Amniotic stem cell (primary cell): Measurements from ENCODE around the gene NEURL2.
"Not testable (repeated sequence)": the region's sequence is repeated elsewhere in the genome, so short reads cannot be mapped to it uniquely, and the experiment has no call there.

Source experiments
- DNase-seq: peaks from one replicate; lab custom pipeline; 2025; lab: John Stamatoyannopoulos, UW

Gene NEURL2

DNA sequence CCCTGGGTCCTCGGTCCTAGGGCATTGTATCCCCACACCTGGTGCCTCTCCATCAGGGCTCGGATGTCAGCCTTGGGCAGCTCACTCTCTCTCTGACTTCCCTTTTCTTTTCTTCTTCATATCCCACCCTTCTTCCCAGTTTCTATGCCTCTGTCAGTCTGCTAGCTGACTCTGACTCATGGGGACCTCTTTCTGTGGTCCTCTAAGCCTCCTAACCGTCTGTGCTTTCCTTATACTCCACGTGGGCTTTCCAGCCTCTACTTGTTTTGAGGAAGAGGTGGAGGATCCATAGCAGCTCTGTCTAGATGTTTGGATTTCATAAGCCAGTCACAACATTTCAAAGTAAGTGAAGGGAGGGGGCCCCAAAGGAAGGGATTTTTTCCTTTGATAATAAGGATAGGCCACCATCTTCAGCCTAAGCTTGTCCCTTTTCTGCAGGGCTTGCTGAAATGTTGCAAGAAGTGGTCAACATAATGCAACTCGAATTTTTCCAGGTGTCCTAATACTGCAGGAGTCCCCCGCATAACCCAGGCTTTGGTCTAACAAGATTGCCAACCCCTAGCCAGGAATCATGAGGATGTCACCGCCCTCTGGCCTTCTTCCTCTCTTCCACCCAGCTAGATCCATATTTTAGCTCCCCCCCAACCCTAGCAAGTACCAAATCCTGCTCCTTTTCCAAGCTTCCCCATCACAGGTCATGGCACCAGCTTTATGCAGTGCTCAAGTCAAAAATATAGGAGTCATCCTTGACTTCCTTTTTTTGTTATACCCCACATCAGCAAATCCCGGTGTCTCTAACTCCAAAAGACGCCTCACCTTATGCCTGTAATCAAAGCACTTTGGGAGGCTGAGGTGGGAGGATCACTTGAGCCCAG lies 29.7 kb upstream of the NEURL2 start:
- DNase-seq = no peak

GRCh38 chr20:45919542-45920399 lies 28.8 kb upstream of the NEURL2 start:
- DNase-seq = no peak

DNA sequence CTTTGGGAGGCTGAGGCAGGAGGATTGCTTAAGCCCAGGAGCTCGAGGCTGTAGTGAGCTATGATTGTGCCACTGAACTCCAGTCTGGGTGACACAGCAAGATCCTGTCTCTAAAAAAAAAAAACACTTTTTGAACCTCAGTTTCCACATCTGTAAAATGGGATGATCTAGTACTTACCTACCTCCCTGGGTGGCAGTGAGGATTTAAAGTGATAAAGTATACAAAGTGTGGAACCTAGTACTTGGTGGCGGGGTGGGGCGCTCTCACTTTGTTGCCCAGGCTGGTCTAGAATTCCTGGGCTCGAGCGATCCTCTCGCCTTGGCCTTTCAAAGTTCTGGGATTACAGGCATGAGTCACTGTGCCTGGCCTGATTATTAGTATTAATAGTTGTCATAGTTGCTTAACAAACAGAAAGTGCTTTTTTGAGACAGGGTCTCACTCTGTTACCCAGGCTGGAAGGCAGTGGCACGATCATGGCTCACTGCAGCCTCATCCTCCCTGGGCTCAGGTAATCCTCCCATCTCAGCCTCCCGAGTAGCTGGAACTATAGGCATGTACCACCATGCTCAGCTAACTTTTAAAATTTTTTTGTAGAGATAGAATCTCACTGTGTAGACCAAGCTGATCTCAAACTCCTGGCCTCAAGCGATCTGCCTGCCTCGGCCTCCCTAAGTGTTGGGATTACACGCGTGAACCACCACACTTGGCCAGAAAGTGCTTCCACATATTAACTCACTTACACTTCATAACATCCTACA lies 27.9 kb upstream of the NEURL2 start:
- no peak for DNase-seq

DNA sequence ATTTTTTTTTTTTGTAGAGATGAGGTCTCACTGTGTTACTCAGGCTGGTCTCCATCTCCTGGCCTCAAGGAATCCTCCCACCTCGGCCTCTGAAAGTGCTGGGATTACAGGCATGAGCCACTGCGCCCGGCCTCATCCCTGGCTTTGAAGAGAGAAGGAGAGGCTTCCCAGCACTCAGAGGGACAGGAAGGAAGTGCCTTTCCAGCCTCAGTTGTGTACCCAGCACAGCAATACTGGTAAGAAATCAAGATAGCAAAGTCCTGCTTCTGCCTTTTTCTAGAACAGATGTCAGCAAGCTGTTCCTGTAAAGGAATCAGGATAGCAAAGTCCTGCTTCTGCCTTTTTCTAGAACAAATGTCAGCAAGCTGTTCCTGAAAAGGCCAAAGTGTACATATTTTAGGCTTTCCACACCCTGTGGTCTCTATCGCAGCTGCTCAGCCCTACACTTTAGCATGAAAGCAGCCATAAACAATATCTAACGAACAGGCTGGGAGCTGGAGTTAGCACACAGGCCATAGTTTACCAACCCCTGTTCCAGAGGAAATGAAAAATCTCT lies 27.3 kb upstream of the NEURL2 start:
- no peak for DNase-seq

DNA sequence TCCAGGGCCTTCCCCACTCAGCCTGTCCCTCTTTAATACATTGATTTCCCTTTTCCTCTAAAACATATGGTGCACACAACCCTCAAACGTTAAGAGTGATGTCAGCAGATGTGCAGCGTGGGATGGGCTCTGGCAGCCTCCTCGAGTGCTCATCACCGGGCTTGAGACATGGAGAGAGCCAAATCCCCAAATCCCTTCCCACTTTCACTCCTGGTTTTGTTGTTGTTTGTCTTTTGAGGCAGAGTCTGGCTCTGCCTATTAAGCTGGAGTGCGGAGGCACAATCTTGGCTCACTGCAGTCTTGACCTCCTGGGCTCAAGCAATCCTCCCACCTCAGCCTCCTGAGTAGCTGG lies 26.8 kb upstream of the NEURL2 start:
- DNase-seq = no peak

DNA sequence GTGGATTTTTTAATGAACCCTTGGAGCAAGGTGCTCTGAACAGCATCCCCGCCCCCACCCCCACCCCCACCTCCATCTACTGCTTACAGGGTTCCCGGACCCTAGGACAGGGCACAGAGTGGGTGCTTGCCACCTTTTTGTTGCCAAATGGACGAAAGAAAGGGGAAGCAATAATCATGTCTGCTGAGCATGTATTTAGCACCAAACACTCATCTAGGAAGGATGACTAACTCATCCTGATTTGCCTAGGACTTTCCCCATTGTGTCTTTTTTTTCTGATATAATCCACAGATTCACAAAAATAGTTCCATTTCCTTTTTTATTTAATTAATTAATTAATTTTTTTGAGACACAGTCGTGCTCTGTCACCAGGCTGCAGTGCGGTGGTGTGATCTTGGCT lies 22.1 kb upstream of the NEURL2 start:
- DNase-seq = no peak

GRCh38 chr20:45912344-45912682 lies 21.3 kb upstream of the NEURL2 start:
- no peak for DNase-seq

- DNase-seq = no peak
These were observed 20.7 kb upstream of the NEURL2 start, which contains the start of gene PLTP for GRCh38 chr20:45911486-45912343. Gene PLTP (minus strand): TSS chr20:45912155. CDS start chr20:45911452, 703 bp downstream.

DNA sequence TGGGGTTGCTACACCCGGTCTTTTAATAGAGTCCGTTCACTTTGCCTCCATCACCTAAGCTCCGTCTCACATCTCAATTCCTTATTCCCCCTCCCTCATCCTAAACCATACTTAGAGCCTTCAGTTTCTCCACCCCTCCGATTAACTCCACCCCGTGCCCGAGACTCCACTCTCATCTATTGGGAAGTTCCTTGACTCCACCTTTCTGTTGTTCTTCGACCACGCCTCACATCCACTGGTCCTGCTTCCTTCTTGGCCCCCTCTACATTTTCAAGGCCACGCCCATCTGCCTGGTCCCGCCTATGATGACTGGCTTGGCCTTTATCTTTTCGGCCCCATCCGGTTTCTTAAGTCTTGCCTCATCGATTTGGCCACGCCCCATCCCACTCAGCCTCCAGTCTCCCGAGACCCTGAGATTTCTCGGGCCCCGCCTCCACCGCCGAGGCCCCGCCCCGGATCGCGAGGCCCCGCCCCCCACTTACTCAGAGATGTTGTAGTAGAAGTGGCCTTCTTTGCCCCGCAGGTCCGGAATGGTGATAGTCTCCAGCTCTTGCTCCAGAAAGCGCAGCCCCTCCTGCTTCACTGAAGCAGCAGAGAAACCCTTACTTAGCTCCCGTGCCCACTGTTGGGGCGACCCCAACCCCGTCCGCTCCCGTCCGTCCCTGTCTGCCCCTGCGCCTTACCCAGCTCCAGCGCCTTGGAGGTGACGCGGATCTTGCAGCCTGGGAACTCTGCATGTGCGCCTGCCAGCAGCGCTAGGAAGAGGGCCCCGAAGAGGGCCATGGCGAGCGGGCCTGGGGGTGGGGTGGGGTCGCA lies 19.9 kb upstream of the NEURL2 start:
- DNase-seq = peak; percentile 86

DNA sequence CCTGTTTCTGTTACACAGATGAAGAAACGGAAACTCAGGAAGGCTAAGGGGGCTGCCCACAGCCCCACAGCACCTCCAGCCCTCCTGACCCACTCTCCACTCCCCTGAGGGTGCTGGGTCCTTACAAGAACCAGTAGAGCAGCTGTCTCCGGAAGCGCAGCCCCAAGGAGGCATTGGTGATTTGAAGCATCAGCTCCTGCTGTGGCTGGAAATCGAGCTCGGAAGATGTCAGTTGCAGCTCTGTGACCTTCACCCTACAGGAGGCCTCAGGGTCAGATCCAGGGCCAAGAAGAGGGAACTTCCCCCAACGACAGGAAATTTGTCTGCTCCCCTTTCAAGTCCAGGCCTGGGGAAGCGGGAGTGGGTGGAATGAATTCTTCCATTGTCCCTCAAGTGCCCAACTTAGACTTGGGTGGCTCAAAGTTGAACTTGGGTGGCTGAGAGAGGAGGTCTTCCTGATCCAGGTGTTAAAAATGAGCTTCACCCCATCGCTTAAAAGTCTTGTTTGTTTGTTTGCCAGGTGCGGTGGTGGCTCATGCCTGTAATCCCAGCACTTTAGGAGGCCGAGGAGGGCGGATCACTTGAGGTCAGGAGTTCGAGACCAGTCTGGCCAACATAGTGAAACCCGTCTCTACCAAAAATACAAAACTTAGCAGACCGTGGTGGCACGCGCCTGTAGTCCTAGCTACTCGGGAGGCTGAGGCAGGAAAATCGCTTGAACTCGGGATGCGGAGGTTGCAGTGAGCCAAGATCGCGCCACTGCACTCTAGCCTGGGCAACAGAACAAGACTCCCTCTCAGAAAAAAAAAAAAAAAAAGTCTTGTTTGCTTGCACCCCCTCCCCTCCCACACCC lies 19.0 kb upstream of the NEURL2 start:
- no peak for DNase-seq

DNA sequence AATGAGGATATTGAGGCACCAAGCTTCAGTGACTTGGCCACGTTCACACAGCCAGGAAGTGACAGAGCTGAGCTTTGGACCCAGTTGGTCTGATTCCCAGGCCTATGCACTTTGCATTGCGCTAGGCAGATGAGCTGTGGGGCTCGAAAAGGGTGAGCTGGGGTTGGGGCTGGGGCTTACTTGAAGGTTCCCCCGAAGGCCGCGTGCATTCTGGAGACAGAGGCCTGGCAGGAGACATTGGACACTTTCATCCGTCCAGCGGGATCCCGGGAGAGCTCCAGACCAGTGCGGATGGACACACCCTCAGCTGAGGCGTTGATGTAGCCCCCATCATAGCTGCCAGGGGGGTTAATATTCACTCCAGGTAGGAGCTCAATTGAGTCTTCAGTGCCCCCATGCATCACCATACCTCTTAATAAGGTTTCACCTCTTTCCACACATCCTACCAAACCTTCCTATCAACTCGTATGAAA lies 18.4 kb upstream of the NEURL2 start:
- no peak for DNase-seq

GRCh38 chr20:45908084-45908483 lies 17.1 kb upstream of the NEURL2 start:
- no peak for DNase-seq

GRCh38 chr20:45907219-45907948 lies 16.4 kb upstream of the NEURL2 start:
- no peak for DNase-seq

GRCh38 chr20:45905505-45906079 lies 14.6 kb upstream of the NEURL2 start:
- peak; percentile 87 for DNase-seq

DNA sequence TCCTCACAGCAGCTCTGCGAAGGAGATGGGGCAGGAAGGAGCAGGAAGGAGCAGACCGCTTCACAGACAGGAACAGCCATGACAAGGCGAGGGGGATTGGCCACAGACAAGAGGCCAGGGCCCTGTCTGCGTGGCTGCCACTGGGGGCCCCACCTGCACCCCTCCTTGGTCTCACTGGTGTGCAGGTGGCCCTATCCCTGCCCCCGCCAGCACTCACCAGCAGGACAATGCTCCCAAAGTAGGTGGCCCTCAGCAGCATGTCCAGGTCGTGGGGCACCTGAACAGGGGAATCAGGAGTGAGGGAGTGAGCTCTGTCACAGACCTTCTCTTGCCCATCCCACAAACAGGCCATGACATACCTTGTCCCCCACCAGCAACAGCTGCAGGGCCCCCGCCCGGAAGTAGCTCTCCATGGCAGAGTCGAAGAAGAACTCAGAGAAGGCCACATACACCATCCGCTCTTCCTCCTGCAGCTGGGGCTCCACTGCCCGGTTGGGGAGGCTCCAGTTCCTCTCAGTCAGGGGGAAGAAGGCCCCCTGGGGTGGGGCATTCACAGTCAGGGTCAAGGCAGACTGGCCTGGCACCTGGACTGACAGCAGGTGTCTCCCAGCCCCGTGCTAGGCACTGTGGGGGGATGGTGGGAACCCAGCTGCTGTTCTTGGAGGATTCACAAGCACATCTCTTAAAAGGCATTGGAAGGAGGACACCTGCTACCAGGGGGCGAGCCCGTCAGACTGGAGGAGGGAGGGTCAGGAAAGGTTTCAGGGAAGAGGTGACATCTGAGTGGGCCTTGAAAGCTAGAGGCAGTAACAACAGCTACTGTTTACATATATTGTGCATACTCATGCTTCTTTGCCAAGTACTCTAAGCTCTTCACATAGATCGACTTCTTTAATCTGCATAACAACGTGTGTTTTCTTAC lies 13.8 kb upstream of the NEURL2 start:
- no peak for DNase-seq

DNA sequence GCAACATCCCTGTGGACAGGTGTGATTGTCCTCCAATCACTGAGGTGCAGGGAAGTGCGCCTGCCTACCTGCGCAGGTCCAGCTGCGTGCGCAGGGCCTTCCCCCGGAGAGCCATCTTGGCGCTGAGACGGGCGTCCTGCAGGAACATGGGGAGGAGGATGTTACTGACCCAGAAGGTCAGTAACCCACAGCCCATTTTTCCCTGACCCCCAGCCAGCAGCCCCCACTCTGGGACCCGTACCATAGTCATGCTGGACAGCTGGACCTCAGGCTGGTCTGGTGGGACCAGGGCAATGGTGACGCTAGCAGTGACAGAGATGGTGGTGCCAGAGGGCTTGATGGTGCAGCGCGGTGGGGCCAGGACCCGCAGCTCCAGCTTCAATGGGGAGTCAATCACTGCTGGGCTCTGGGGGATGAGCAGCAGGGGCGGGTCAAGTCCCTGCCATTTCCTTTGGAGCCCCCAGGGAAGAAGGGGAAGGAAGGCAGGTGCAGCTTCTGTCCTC lies 11.2 kb upstream of the NEURL2 start:
- no peak for DNase-seq

GRCh38 chr20:45901332-45901731 lies 10.3 kb upstream of the NEURL2 start:
- DNase-seq = not testable (repeated sequence)
